Measurements from ENCODE around the gene GBF1.

GBF1 gene

GRCh38 chr10:102233997-102234396, 11.3 kb upstream of the GBF1 start:
- H3K36me3 ChIP-seq (ENCODE audit: control insufficient read depth in 4 of 4, insufficient read depth in 4 of 4, low read length in 3 of 4) = no peaks in the 10 kb centered on the region
- peaks cover 8 to 84% (median 45%) of the 10 kb centered on the region in 5 experiments for H3K27me3 ChIP-seq (replicated peaks in 2 of 5; ENCODE audit: control insufficient read depth in 4 of 5, insufficient read depth in 5 of 5, low read length in 4 of 5)
- CTCF ChIA-PET = interaction anchor here (0.6 to 23.8 kb wide), 6 partner anchors 14 to 758 kb away, joined by 3 to 611 read pairs (median 3); no protein-coding TSS in a partner anchor
- no peak overlapping the region for H3K27ac ChIP-seq (ENCODE audit: insufficient read depth in 1 of 2, low read depth in 1 of 2, low read length in 2 of 2, poor library complexity in 1 of 2, severe bottlenecking in 2 of 2)
- POLR2A ChIA-PET = no interaction called here
- no peaks in the 10 kb centered on the region for H3K9me3 ChIP-seq (ENCODE audit: control extremely low read depth in 1 of 5, control insufficient read depth in 4 of 5, insufficient read depth in 2 of 5, low read depth in 1 of 5, low read length in 4 of 5)
- DNase-seq = no peak
- WGBS (ENCODE audit: insufficient coverage) = no CpG with 5 or more reads among the region's 1 CpG
- peaks cover 0 to 22% (median 20%) of the 10 kb centered on the region in 4 experiments for H3K4me1 ChIP-seq (ENCODE audit: control extremely low read depth in 1 of 4, control insufficient read depth in 4 of 4, insufficient read depth in 4 of 4, low read length in 3 of 4)
- H3K4me3 ChIP-seq (ENCODE audit: control insufficient read depth in 1 of 7, extremely low read depth in 1 of 7, insufficient read depth in 4 of 7, low read depth in 2 of 7, low read length in 6 of 7) = no peak overlapping the region

- WGBS (ENCODE audit: insufficient coverage) = 87% methylated on average over 5 of the region's 12 CpGs
- no peak for DNase-seq
- H3K27ac ChIP-seq (ENCODE audit: insufficient read depth in 1 of 2, low read depth in 1 of 2, low read length in 2 of 2, poor library complexity in 1 of 2, severe bottlenecking in 2 of 2) = no peak overlapping the region
- ChIA-PET POLR2A (no interaction called here), CTCF (interaction anchor here (0.9 to 23.8 kb wide), 5 partner anchors 13 to 164 kb away, joined by 3 to 611 read pairs (median 4); no protein-coding TSS in a partner anchor)
- H3K4me3 ChIP-seq (ENCODE audit: control insufficient read depth in 1 of 7, extremely low read depth in 1 of 7, insufficient read depth in 4 of 7, low read depth in 2 of 7, low read length in 6 of 7) = no peak overlapping the region
- no peaks in the 10 kb centered on the region for H3K36me3 ChIP-seq (ENCODE audit: control insufficient read depth in 4 of 4, insufficient read depth in 4 of 4, low read length in 3 of 4)
- H3K4me1 ChIP-seq (ENCODE audit: control extremely low read depth in 1 of 4, control insufficient read depth in 4 of 4, insufficient read depth in 4 of 4, low read length in 3 of 4) = peaks cover 0 to 19% (median 18%) of the 10 kb centered on the region in 4 experiments
- peaks cover 13 to 85% (median 52%) of the 10 kb centered on the region in 5 experiments for H3K27me3 ChIP-seq (replicated peaks in 2 of 5; ENCODE audit: control insufficient read depth in 4 of 5, insufficient read depth in 5 of 5, low read length in 4 of 5)
- H3K9me3 ChIP-seq (ENCODE audit: control extremely low read depth in 1 of 5, control insufficient read depth in 4 of 5, insufficient read depth in 2 of 5, low read depth in 1 of 5, low read length in 4 of 5) = no peaks in the 10 kb centered on the region
Observed at GRCh38 chr10:102234888-102235597, 10.3 kb upstream of the GBF1 start.

- Histone ChIP-seq H3K9me3 (ENCODE audit: control extremely low read depth in 1 of 5, control insufficient read depth in 4 of 5, insufficient read depth in 2 of 5, low read depth in 1 of 5, low read length in 4 of 5) (no peaks in the 10 kb centered on the region), H3K27me3 (replicated peaks in 2 of 5; ENCODE audit: control insufficient read depth in 4 of 5, insufficient read depth in 5 of 5, low read length in 4 of 5) (peaks cover 13 to 85% (median 53%) of the 10 kb centered on the region in 5 experiments), H3K4me1 (ENCODE audit: control extremely low read depth in 1 of 4, control insufficient read depth in 4 of 4, insufficient read depth in 4 of 4, low read length in 3 of 4) (peaks cover 0 to 17% (median 14%) of the 10 kb centered on the region in 4 experiments), H3K4me3 (ENCODE audit: control insufficient read depth in 1 of 7, extremely low read depth in 1 of 7, insufficient read depth in 4 of 7, low read depth in 2 of 7, low read length in 6 of 7) (no peak overlapping the region), H3K36me3 (ENCODE audit: control insufficient read depth in 4 of 4, insufficient read depth in 4 of 4, low read length in 3 of 4) (no peaks in the 10 kb centered on the region), H3K27ac (ENCODE audit: insufficient read depth in 1 of 2, low read depth in 1 of 2, low read length in 2 of 2, poor library complexity in 1 of 2, severe bottlenecking in 2 of 2) (no peak overlapping the region)
- WGBS (ENCODE audit: insufficient coverage) = 100% methylated on average over 1 of the region's 1 CpG
- CTCF ChIA-PET = interaction anchor here (1.0 to 23.8 kb wide), 5 partner anchors 9 to 115 kb away, joined by 3 to 611 read pairs (median 3); partner anchors contain the start of gene ELOVL3
- POLR2A ChIA-PET = no interaction called here
- no peak for DNase-seq
Observed at GRCh38 chr10:102235598-102235920, 9.8 kb upstream of the GBF1 start.

DNA sequence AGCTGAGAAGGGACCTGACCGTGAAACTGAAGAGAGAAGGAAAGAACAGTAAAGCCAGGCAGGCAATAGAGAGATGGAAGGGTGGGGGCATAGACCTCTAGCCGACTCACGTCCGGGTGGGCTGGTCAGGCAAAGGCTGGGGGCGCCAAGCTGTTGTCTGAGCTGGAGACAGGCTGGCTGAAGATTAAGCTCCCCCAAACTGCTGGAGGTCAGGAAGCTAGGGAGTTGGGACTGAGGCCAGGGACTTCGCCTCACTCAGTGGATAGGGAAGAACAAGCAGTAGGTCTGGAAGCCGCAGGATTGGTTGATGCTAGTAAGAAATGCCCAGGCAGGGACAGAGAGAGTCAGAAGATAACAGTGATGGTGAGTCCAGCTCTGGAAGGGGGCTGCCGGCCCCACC, 9.3 kb upstream of the GBF1 start:
- peaks cover 13 to 85% (median 53%) of the 10 kb centered on the region in 5 experiments for H3K27me3 ChIP-seq (replicated peaks in 2 of 5; ENCODE audit: control insufficient read depth in 4 of 5, insufficient read depth in 5 of 5, low read length in 4 of 5)
- WGBS (ENCODE audit: insufficient coverage) = 83% methylated on average over 7 of the region's 8 CpGs
- no peaks in the 10 kb centered on the region for H3K36me3 ChIP-seq (ENCODE audit: control insufficient read depth in 4 of 4, insufficient read depth in 4 of 4, low read length in 3 of 4)
- H3K9me3 ChIP-seq (ENCODE audit: control extremely low read depth in 1 of 5, control insufficient read depth in 4 of 5, insufficient read depth in 2 of 5, low read depth in 1 of 5, low read length in 4 of 5) = no peaks in the 10 kb centered on the region
- CTCF ChIA-PET = interaction anchor here (1.0 to 23.8 kb wide), 7 partner anchors 9 to 114 kb away, joined by 3 to 611 read pairs (median 3); partner anchors contain the start of genes ELOVL3 and GBF1
- no peak for DNase-seq
- H3K27ac ChIP-seq (ENCODE audit: insufficient read depth in 1 of 2, low read depth in 1 of 2, low read length in 2 of 2, poor library complexity in 1 of 2, severe bottlenecking in 2 of 2) = no peak overlapping the region
- POLR2A ChIA-PET = no interaction called here
- H3K4me1 ChIP-seq (ENCODE audit: control extremely low read depth in 1 of 4, control insufficient read depth in 4 of 4, insufficient read depth in 4 of 4, low read length in 3 of 4) = peaks cover 0 to 17% (median 14%) of the 10 kb centered on the region in 4 experiments
- no peak overlapping the region for H3K4me3 ChIP-seq (ENCODE audit: control insufficient read depth in 1 of 7, extremely low read depth in 1 of 7, insufficient read depth in 4 of 7, low read depth in 2 of 7, low read length in 6 of 7)

- Histone ChIP-seq H3K4me3 (ENCODE audit: control insufficient read depth in 1 of 7, extremely low read depth in 1 of 7, insufficient read depth in 4 of 7, low read depth in 2 of 7, low read length in 6 of 7) (no peak overlapping the region), H3K9me3 (ENCODE audit: control extremely low read depth in 1 of 5, control insufficient read depth in 4 of 5, insufficient read depth in 2 of 5, low read depth in 1 of 5, low read length in 4 of 5) (no peaks in the 10 kb centered on the region), H3K4me1 (ENCODE audit: control extremely low read depth in 1 of 4, control insufficient read depth in 4 of 4, insufficient read depth in 4 of 4, low read length in 3 of 4) (peaks cover 2 to 23% (median 19%) of the 10 kb centered on the region in 4 experiments), H3K27me3 (replicated peaks in 2 of 5; ENCODE audit: control insufficient read depth in 4 of 5, insufficient read depth in 5 of 5, low read length in 4 of 5) (peaks cover 10 to 83% (median 55%) of the 10 kb centered on the region in 5 experiments), H3K36me3 (ENCODE audit: control insufficient read depth in 4 of 4, insufficient read depth in 4 of 4, low read length in 3 of 4) (no peaks in the 10 kb centered on the region), H3K27ac (ENCODE audit: insufficient read depth in 1 of 2, low read depth in 1 of 2, low read length in 2 of 2, poor library complexity in 1 of 2, severe bottlenecking in 2 of 2) (no peak overlapping the region)
- ChIA-PET POLR2A (no interaction called here), CTCF (interaction anchor here (1.6 to 23.8 kb wide), 5 partner anchors 7 to 185 kb away, joined by 4 to 611 read pairs (median 6); no protein-coding TSS in a partner anchor)
- no peak for DNase-seq
- WGBS (ENCODE audit: insufficient coverage) = no CpG with 5 or more reads among the region's 4 CpGs
Observed at GRCh38 chr10:102237711-102238252, 7.5 kb upstream of the GBF1 start.

DNA sequence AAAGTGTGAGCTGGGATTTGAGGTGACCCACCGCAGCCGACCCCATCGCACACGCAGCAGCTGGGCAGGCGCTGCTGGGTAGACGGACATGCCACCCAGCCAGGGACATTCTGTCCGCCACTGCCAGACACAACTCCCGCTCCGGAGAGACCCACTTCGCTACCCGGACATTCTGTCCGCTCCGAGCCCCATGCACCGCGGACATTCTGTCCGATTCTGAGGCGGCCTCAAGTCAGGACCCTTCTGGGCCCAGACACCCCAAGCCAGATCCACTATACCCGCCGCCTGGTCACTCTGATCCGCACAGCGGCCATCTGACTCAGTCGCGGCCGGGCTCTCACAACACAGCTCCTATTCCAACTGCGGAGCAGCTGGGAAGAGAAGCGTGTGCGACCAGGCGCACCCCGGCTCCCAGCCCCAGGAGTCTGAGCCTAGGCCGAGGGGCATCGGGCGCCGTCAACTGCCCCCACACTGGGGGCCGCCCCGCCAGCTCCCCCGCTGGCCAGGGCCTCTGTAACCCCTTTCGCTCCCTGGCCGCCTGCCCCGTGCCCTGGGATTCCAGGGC, 4.8 kb upstream of the GBF1 start:
- POLR2A ChIA-PET = no interaction called here
- Histone ChIP-seq H3K27me3 (replicated peaks in 2 of 5; ENCODE audit: control insufficient read depth in 4 of 5, insufficient read depth in 5 of 5, low read length in 4 of 5) (peaks cover 10 to 71% (median 36%) of the 10 kb centered on the region in 5 experiments), H3K36me3 (ENCODE audit: control insufficient read depth in 4 of 4, insufficient read depth in 4 of 4, low read length in 3 of 4) (no peaks in the 10 kb centered on the region), H3K27ac (ENCODE audit: insufficient read depth in 1 of 2, low read depth in 1 of 2, low read length in 2 of 2, poor library complexity in 1 of 2, severe bottlenecking in 2 of 2) (no peak overlapping the region), H3K4me3 (ENCODE audit: control insufficient read depth in 1 of 7, extremely low read depth in 1 of 7, insufficient read depth in 4 of 7, low read depth in 2 of 7, low read length in 6 of 7) (peak overlapping the region in 5 of 7 experiments; percentile 46 to 78 (median 67)), H3K4me1 (ENCODE audit: control extremely low read depth in 1 of 4, control insufficient read depth in 4 of 4, insufficient read depth in 4 of 4, low read length in 3 of 4) (peaks cover 2 to 29% (median 25%) of the 10 kb centered on the region in 4 experiments), H3K9me3 (ENCODE audit: control extremely low read depth in 1 of 5, control insufficient read depth in 4 of 5, insufficient read depth in 2 of 5, low read depth in 1 of 5, low read length in 4 of 5) (no peaks in the 10 kb centered on the region)
- 30% methylated on average over 18 of the region's 39 CpGs for WGBS (ENCODE audit: insufficient coverage)
- no peak for DNase-seq
- CTCF ChIA-PET = interaction anchor here (0.8 to 23.8 kb wide), 7 partner anchors 9 to 159 kb away, joined by 3 to 611 read pairs (median 3); no protein-coding TSS in a partner anchor
